ENCODE measurements around the gene NAGLU.

DNA sequence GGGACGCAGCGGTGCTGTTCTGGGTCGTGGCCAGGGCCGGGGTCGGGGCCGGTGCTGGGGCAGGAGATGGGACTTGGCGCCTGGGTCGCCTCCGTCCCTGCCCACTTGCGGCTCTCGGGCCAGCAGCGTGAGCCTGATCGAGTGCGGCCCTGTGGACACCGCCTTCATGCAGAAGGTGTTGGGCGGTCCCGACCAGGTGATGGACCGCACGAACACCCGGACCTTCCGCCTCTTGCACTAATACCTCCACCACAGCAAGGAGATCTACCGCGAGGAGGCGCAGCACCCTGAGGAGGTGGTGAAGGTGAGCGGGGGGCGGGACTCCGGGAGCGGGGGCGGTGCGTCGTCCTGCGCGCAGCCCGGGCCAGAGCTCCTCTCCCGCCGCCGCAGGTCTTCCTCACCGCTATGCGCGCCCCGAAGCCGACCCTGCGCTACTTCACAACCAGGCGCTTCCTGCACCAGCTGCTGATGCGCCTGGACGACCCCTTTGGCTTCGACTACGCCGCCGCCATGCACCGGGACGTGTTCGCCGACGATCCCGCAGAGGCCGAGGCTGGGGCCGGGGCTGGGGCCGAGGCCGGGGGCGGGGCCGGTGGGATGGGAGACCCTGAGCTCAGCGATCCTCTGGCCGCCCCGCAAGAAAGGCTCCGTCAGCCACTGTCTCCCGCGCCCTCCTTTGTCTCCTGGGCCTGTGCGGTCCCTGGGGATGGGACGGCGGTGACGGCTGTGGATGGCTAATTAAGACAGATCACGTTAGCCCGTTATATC lies 12.2 kb downstream of the NAGLU start:
- TF ChIP-seq, protein P1, sequence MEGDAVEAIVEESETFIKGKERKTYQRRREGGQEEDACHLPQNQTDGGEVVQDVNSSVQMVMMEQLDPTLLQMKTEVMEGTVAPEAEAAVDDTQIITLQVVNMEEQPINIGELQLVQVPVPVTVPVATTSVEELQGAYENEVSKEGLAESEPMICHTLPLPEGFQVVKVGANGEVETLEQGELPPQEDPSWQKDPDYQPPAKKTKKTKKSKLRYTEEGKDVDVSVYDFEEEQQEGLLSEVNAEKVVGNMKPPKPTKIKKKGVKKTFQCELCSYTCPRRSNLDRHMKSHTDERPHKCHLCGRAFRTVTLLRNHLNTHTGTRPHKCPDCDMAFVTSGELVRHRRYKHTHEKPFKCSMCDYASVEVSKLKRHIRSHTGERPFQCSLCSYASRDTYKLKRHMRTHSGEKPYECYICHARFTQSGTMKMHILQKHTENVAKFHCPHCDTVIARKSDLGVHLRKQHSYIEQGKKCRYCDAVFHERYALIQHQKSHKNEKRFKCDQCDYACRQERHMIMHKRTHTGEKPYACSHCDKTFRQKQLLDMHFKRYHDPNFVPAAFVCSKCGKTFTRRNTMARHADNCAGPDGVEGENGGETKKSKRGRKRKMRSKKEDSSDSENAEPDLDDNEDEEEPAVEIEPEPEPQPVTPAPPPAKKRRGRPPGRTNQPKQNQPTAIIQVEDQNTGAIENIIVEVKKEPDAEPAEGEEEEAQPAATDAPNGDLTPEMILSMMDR (optimal IDR thresholded peaks at IDR 0.05 in 1 of 3, IDR thresholded peaks at IDR 0.05 in 1 of 3, conservative IDR thresholded peaks at IDR 0.05 in 1 of 3; ENCODE audit: extremely low read depth in 1 of 3, insufficient read depth in 2 of 3, low read length in 3 of 3) = peak; percentile 47 to 92 (median 85)
- TF ChIP-seq EZH2 (IDR thresholded peaks at IDR 0.05; ENCODE audit: low read length) = no peak

Data from keratinocyte (primary cell).